Measurements from ENCODE around the gene SH2D3C.

The SH2D3C gene

DNA sequence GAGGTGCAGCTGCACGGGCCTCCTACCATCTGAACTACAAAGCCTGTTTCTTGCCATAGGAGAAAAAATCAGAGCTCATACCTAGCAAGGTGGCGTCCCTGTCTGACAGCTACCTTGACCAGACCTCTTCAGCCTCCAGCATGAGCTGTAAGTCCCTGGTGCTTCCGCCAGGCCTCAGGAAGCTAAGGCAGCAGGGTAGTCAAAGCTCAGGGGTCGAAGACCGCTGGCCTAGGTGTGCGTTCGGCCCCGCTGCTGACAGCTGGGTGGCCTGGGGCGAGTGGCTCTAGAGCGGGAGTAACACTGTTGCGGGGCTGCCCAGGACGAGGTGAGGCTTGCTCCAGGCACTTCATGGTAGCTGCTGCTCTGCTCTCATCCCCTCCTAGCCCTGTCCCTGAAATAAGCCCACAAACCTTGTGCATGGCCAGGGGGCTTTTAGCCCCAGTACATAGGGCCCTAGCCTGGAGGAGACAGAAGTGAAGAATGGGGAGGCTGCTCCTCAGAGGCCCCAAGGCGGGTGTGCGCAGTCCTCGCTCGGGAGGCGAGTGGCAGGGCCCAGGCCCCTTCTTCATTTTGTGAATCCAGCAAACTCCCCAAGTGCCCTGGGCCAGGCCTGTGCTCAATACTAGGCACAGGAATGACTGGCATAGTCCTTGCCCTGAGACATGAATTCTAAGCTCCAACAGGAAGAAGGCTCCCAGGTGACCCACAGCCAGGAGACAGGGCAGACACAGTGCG lies 48.8 kb downstream of the SH2D3C start:
- H3K4me3 ChIP-seq (ENCODE audit: low read depth, low read length), result no peak overlapping the region
- no peak for DNase-seq (ENCODE audit: low read depth)

DNA sequence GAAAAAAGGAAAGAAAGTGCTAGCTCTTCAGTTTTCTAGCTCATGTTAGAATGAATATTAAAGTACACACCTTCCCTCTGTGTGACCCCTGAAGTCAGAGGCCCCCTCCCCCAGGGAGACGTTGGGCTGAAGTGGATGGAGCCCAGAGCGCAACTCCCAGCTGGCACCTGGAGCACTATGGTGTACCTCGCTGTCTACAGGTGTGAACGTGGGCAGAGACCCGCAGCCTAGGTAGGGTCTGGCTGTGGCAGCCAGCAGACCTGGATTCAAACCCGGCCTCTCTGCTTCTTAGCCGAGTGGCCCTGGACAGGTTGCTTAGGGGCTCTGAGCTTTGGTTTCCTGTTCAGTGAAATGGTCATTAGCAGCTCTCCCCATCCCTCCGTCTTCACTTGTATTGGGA lies 49.7 kb downstream of the SH2D3C start:
- no peak for DNase-seq (ENCODE audit: low read depth)
- no peak overlapping the region for H3K4me3 ChIP-seq (ENCODE audit: low read depth, low read length)

DNA sequence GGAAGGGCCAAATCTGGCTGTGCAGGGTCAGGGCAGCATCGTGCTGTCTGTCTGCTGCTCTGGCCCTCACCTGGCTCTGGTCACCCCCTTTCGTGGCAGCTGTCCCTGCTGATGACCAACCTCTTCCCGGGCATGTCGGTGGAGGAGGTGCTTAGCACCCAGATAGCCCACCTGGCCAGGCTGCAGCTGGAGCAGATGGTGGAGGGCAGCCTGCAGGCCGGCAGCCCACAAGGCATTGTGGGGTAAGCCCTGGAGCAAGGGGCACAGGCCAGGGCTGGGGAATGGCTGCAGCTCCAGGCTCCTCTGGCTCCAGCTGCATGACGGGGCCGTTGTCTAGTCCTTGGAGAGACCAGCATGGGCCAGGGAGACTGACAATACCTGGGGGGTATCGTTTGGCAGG lies 51.6 kb downstream of the SH2D3C start:
- no peak for DNase-seq (ENCODE audit: low read depth)

DNA sequence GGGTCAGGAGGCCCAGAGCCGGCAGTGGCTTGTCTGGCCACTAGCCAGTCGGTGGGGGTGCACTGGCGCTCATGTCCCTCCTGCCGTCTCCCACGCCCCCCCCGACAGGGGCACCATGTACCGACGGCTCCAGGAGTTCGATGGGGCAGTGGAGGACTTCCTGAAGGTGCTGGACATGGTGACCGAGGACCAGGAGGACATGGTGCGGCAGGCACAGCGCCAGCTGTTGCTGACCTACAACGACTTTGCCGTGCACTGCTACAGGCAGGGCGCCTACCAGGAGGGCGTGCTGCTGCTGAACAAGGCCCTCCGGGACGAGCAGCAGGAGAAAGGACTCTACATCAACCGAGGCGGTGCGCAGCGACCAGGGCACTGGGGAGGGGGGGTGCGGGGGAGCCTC lies 54.5 kb downstream of the SH2D3C start:
- no peak for DNase-seq (ENCODE audit: low read depth)
- H3K4me3 ChIP-seq (ENCODE audit: low read depth, low read length), result no peak overlapping the region

More for the DNA sequence above, 51.6 kb downstream of the SH2D3C start:
- no peak overlapping the region for H3K4me3 ChIP-seq (ENCODE audit: low read depth, low read length)

DNA sequence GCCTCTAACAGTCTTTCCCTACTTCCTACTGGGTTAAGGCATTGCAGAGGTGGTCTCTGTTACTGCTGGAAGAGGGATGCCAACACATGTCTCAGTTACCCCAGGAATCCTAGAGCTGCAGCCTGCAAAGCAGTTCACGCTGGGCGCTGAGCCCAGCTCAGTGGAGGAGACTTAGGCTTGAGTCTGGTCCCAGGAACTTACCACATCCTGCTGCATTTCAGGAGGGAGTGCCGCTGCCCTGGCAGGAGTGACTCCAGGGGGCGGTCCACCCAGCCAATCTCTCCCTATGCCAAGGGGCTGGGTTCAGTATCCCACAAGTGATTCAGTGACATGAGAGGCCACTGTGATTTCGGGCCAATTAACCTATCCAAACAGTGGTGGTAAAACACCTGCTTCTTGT lies 55.0 kb downstream of the SH2D3C start:
- no peak for DNase-seq (ENCODE audit: low read depth)
- H3K4me3 ChIP-seq (ENCODE audit: low read depth, low read length), result no peak overlapping the region

DNA sequence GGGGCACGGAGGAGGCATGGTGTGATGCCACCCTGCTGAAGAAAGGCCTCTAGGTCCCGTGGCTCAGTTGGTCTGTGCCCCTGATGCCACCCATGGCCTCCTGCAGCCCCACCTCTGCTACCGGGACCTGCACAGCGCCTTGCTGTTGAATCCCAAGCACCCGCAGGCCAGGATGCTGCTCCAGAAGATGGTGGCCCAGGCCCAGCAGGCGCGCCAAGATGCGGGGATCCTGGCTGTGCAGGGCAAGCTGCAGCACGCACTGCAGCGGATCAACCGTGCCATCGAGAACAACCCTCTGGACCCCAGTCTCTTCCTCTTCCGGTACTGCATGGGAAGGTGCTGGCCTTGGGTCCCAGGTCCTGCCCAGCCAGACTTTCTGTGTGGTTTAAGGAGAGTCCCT lies 55.5 kb downstream of the SH2D3C start:
- no peak for DNase-seq (ENCODE audit: low read depth)

DNA sequence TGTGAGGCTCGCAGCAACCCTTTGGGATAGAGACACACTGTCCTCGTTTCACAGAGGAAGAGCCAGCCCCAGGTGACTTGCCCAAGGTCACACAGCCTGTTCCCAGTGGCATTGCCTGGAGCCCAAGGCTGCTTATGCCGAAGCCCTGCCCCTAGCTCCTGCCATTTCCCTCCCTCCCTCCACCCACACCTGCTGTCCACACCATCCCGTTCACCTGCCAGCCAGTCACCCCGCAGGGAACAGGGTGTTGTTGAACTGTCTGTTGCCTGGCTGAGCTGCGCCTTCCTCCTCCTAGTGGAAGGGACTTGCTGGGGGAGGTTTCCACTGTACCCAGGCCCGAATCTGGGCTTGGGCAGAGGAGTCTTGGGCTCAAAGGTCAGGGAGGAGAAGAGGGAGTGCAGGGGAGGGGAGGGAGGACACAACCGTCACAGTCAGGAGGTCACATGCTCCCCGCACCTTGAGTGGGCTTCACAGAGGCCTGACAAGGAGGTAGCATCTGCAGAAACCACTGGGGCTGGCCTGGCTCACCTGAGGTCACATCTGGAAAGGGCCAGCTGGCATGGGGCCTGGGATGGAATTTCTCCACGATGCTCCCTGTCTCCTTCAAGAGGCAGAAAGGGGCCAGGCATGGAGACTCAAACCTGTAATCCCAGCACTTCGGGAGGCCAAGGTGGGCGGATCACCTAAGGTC lies 56.3 kb downstream of the SH2D3C start:
- H3K4me3 ChIP-seq (ENCODE audit: low read depth, low read length), result no peak overlapping the region
- DNase-seq (ENCODE audit: low read depth), result no peak

More for the DNA sequence above, 55.5 kb downstream of the SH2D3C start:
- no peak overlapping the region for H3K4me3 ChIP-seq (ENCODE audit: low read depth, low read length)

DNA sequence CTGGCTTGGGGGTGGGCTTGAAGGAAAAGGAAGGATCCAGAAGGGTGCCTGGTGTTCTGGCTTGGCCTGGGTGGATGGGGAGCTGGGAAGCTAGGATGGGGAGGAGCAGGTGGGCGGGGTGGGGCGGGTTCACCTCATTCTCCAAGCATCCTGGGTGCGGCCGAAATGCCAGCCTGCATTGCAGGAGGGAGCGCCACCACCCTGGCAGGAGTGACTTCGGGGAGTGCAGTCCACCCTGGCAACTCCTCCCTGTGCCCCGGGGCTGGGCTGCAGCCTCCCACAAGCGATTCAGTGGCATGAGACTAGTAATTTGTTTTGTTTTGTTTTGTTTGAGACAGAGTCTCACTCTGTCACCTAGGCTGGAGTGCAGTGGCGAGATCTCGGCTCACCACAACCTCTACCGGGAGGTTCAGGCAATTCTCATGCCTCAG lies 57.1 kb downstream of the SH2D3C start:
- no peak for DNase-seq (ENCODE audit: low read depth)
- H3K4me3 ChIP-seq (ENCODE audit: low read depth, low read length), result no peak overlapping the region

DNA sequence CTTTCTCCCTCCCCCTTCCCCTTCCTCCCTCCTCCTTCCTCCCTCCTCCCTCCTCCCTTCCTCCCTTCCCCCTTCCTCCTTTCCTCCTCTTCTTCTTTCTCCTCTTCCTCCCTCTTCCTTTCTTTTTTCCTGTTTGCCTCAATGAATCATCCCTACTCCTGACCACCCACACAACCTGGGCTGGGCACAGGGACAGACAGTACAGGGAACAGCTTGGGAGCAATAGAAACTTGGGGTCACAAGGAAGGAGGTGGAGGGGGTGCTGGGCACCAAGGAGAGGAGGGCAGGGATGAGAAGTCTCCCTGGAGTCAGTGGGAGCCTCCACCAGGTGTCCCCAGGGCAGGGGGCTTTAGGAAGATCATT lies 57.6 kb downstream of the SH2D3C start:
- no peak for DNase-seq (ENCODE audit: low read depth)
- no peak overlapping the region for H3K4me3 ChIP-seq (ENCODE audit: low read depth, low read length)

DNA sequence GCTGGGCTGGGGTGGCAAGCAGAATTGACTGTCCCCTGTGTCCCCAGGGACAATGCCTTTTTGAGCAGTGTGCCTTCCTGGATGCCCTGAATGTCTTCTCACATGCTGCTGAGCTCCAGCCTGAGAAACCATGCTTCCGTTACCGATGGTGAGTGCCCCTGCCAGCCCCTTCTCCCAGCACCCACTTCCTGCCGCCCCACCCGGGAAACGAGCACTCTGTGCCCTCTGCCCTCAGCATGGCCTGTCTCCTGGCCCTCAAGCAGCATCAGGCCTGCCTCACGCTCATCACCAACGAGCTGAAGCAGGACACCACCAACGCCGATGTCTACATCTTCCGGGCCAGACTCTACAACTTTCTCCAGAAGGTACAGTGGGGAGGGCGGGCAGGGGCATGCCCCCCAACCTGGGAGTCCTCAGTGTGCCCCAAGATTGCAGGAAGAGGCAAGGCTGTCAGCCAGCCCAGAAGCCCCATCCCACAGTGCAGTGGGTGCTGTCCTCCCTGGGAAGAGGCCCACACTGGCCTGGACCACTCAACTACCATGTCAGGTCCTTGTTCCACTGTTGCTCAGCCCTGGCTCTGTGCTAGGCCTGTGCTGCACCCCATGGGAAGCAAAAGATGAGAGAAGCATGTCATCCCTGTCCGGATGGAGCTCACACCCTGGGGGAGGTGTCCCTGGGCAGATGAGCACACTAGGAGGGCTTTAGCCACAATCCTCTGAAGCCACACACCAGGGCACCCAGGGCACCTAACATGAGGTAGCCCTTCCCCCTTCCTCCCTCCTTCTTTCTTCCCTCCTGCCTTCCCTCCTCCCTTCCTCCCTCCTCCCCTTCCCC lies 58.2 kb downstream of the SH2D3C start:
- no peak overlapping the region for H3K4me3 ChIP-seq (ENCODE audit: low read depth, low read length)
- DNase-seq (ENCODE audit: low read depth), result no peak

DNA sequence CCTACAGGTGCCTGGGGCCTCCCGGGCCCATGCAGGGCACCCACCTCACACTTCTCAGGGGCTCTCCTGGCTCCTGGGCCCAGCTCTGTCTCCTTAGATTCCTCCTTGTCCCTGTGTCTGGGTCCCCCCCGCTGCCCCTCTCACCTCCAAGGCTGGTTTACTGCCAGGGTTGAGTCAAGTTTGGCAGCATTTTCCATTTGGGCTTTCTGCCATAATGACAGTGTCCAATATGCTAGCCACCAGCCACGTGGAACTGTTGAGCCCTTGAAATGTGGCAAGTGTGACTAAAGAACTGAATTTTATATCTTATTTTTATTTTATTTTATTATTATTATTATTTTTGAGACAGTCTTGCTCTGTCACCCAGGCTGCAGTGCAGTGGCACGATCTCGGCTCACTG lies 60.7 kb downstream of the SH2D3C start:
- DNase-seq (ENCODE audit: low read depth), result no peak
- H3K4me3 ChIP-seq (ENCODE audit: low read depth, low read length), result no peak overlapping the region

DNA sequence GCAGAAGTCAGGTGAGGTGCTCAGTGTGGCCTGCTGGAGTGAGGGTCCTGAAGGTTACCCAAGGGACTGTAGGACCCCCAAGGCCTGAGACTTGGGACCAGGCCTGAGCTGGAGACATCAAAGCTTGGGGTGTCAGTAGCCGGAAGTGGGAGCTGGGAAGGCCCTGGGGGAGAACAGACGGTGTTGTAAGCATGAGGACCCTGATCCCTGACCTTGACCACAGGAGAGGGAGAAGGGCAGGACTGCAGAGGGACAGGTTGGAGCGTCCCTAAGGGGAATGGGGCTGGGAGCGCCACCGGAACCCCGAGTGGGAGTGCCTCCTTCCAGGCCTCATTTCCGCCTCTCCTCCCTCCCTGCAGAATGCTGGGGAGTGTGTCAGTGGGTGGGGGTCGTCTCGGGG lies 62.1 kb downstream of the SH2D3C start:
- DNase-seq (ENCODE audit: low read depth), result no peak
- H3K4me3 ChIP-seq (ENCODE audit: low read depth, low read length), result peak overlapping the region; percentile 91

DNA sequence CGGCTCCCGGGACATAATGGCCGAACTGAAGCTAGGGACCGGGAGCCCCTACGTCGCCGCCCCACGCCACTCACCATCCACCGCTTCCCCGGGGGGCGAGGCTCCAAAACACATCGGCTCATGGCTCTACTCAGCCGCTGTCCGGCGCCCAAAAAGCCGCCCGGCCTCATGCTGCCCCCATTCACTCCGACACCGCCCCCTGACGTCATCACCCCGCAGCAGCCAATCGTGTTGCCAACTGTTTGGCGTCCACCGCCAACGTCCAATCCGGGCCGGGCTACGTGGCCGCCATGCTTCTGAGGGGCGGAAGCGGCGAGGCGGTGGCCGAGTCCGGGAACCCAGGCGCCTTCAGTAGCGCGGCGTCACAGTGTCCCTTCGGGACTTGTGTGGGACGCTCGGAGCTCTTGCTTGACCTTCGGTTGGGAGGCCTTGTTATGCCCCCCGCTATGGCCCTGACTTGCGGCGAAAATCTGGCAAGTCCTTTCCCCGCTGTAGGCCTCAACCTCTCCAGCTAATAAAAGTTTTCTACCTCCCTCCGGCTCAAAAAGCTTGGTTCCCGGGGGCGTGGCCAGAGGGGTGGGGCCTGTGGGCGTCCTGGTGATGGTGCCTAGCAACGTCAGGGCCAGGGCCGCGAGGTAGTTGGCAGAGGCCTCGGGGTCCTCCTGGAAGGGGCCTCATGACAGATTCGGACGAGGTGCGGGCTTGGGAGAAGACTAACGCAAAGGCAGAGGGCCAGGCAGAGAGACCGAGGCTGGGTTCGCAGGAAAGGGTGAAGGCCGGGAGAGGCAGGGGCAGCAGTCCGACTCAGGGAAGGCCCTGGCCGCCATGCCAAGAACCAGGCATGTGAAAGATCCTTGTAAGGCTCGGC lies 62.8 kb downstream of the SH2D3C start, which contains the start of the genes PTRH1 and TTC16:
TSS of gene PTRH1 (minus strand) at position 194 of the 868 bp plus-strand sequence. CDS start at position 170, 24 bp downstream.
TSS of gene TTC16 (plus strand) at position 610 of the 868 bp plus-strand sequence. CDS start at position 677, 67 bp downstream.
- DNase-seq (ENCODE audit: low read depth), result peak; percentile 75
- H3K4me3 ChIP-seq (ENCODE audit: low read depth, low read length), result peak within 1 kb of the TSS; percentile 91

DNA sequence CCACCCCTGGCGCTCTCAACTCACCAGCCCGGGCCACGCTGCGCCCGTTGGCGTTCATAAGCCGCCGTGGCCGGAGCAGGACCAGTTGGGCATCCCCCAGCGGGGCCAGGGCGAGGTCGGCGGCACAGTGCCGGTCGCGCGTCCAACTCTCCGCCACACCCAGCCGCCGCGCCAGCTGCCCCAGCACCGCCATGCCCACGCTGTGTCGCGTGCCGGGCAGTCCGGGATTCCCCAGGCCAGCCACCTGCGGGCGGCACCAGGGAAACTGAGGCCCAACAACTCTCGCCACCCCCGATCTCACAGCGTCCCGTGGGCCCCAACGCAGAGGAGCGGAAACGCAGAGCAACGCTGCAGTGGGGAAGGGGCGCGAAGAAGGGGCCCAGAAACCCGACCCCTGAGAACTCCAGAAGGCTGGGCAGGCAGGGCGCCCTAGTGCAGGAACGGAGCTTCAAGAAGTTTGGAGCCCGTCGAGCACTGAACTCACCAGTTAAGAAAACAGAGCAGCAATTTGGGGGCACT lies 63.5 kb downstream of the SH2D3C start:
- H3K4me3 ChIP-seq (ENCODE audit: low read depth, low read length), result peak overlapping the region; percentile 91
- DNase-seq (ENCODE audit: low read depth), result no peak

DNA sequence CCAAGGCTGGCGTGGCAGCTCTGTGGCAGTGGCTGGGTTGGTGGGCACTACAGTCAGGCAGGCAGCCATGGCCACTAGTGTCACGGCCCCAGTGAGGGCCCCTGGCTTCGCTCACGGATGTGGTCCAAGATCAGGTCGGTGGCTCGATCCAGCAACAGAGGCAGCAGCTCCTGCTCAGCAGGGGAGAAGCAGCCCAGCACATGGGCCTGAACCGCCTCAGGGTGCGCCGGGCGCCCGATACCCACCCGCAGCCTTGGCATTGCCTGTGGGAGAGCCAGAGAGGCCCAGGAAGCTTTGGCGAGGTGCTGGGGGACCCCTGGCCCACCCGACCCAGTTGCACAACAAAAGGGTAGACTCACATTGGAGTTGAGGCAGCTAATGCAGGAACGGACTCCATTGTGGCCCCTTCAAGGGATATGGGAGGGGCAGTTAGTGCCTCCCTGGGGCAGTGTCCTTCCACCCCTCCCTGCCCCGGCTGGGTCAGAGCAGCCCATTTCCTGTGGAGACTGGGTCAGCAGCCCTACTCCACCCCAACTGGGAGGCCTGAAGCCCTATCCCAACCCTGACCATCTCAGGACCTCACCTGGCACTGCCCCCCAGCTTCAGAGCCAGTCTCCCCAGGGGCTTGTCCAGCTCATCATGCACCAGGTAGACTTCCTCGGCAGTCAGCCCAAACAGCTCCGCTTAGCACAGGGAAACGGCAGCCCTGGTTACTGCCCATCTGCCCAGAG lies 64.3 kb downstream of the SH2D3C start:
- no peak for DNase-seq (ENCODE audit: low read depth)
- peak overlapping the region; percentile 91 for H3K4me3 ChIP-seq (ENCODE audit: low read depth, low read length)

DNA sequence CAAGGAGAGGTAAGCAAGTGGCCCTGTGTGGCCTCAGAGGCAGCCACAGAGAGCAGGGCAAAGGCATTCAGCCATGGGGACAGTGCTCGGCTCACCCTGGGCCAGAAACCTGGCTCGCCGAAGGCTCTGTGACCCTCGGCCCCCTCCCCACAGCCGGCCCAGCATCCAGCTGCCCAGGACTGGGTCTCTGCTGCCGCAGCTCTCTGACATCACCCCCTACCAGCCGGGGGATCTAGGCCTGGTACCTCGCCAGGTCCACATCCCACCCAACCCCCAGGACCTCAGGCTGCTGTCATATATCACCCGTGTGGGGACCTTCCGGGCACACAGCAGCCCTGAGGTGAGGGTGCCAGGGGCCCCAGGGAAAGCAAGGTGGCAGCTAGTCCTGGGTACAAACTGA lies 65.6 kb downstream of the SH2D3C start:
- DNase-seq (ENCODE audit: low read depth), result no peak
- no peak overlapping the region for H3K4me3 ChIP-seq (ENCODE audit: low read depth, low read length)

DNA sequence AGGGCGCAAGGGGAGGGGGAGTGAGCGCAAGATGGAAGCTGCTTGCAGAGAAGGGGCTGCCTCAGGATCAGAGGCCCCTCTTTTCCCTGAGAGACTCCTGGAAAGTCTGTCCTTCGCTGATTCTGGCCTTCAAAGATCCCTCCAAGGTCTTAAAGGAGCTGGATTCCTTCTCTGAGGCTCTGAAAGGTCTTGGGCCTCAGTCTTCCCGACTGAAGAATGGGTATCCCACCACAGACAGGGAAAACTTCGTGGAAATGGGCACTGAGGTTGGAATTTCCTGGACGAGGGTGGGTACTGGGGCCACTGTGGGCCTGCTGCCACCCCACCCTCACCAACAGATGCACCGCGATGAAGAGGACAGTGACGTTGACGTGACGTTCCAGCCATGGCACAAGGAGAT lies 66.1 kb downstream of the SH2D3C start:
- H3K4me3 ChIP-seq (ENCODE audit: low read depth, low read length), result no peak overlapping the region
- no peak for DNase-seq (ENCODE audit: low read depth)

DNA sequence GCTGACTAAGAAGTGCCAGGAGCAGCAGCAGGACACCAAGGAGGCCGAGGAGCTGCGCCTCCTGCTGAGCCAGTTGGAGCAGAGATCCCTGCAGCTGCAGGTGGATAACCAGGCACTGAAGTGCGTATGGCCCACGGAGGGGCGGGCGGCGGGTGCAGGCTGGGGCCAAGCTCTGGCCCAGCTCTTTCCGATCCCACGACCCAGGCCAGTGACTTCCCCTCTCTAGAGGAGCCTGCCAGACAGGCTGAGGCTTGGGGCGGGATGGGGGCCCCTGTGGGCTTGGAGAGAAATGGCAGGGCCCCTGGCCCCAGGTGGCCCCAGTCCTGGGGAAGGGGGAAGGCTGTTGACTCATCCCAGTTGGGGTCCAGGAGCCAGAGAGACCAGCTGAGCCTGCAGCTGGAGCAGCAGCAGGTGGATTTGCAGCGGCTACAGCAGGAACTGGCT lies 66.6 kb downstream of the SH2D3C start:
- no peak for DNase-seq (ENCODE audit: low read depth)
- no peak overlapping the region for H3K4me3 ChIP-seq (ENCODE audit: low read depth, low read length)

Measured in skeletal muscle cell (primary cell).